T47D (cell line): ENCODE measurements around the gene CTSH.

ENCODE experiments used
- DNase-seq, 2 experiments: peaks; one replicate each; pipeline versions ENCODE4 v3.0.0 to v3.0.0-alpha.2; 2011 to 2012; ENCODE audit warnings: low read depth in 1 of 2, low spot score in 1 of 2
- JUND ChIP-seq: IDR thresholded peaks from 2 replicates; pipeline ENCODE4 v1.6.1; 2012; ENCODE audit warnings: low read depth
- in situ Hi-C: cut with HindIII; loops from 2 replicates; pipeline ENCODE4 v1.10.0; 2016; ENCODE audit warnings: low sequenced_read_pairs, low pct_unique_long_range_greater_than_20kb

CTSH gene

GRCh38 chr15:78985859-78986475 lies 41.1 kb upstream of the CTSH start:
- in situ Hi-C loops = no loop called here
- no peak for TF ChIP-seq JUND
- no peak for DNase-seq

GRCh38 chr15:78984041-78984440 lies 39.2 kb upstream of the CTSH start:
- TF ChIP-seq JUND = no peak
- in situ Hi-C loops = no loop called here
- no peak for DNase-seq

GRCh38 chr15:78983146-78983918 lies 38.5 kb upstream of the CTSH start:
- no peak for TF ChIP-seq JUND
- in situ Hi-C loops = no loop called here
- no peak for DNase-seq

GRCh38 chr15:78982736-78983135 lies 37.9 kb upstream of the CTSH start:
- no peak for TF ChIP-seq JUND
- in situ Hi-C loops = no loop called here
- DNase-seq = no peak

- no peak for DNase-seq
- no peak for TF ChIP-seq JUND
- in situ Hi-C loops = no loop called here
Measured at GRCh38 chr15:78981532-78982313, 36.9 kb upstream of the CTSH start.

GRCh38 chr15:78979456-78980320 lies 34.8 kb upstream of the CTSH start:
- no peak for TF ChIP-seq JUND
- in situ Hi-C loops = no loop called here
- peak; percentile 74 to 93 for DNase-seq

- no peak for TF ChIP-seq JUND
Measured at GRCh38 chr15:78978601-78979179, 33.8 kb upstream of the CTSH start.

GRCh38 chr15:78977591-78978347 lies 32.9 kb upstream of the CTSH start:
- no peak for TF ChIP-seq JUND
- no peak for DNase-seq
- in situ Hi-C loops = no loop called here

More at GRCh38 chr15:78978601-78979179, 33.8 kb upstream of the CTSH start:
- in situ Hi-C loops = no loop called here
- no peak for DNase-seq

- DNase-seq = no peak
- no peak for TF ChIP-seq JUND
- in situ Hi-C loops = no loop called here
Measured at GRCh38 chr15:78977091-78977571, 32.3 kb upstream of the CTSH start.

- DNase-seq = no peak
- TF ChIP-seq JUND = no peak
- in situ Hi-C loops = no loop called here
Measured at GRCh38 chr15:78976691-78977090, 31.8 kb upstream of the CTSH start.

GRCh38 chr15:78974272-78974918 lies 29.5 kb upstream of the CTSH start:
- in situ Hi-C loops = no loop called here
- no peak for DNase-seq
- no peak for TF ChIP-seq JUND
